Activated CD4-positive, alpha-beta T cell treated with anti-CD3 and anti-CD28 coated beads, Interleukin-2, amount 50 U/mL, for 24 hours (primary cell): ENCODE results near the gene ACCSL.

Experiments
- DNase-seq, 2 donors: peaks; one replicate each; pipeline ENCODE4 v3.0.0-alpha.2; 2020; ENCODE audit warnings: low read depth in 1 of 2, low spot score in 1 of 2

Gene ACCSL

DNA sequence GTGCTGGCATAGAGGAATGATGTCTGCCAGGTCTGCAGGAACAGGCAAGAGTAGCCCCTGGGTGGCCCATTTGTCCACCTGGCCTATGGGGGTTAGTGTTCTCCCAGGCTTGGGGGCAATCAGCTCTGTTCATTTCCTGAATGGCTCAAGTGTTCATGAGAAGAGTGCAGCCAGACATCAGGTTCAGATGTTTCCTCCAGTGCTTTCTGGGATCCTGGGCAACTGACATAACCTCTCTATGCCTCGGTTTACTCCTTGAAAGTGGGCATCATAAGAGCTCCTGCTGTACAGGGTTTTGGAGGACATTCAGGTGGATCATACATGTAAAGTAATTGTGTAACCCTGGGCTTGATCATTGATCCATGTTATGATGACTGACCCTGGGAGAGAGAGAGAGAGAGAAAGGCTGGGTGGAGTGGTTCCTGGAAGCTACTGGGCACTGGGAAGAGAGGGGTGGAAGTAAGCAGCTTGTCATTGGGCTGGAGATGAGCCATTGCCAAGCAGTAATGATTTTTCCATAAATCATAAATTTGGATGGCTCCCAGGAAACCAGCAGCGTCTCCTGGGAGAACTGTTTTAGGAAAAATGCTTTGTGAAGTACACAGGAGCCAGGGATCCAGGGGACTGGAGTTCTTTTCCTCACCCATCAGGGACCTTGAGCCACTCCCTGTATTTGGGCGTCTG is 30.2 kb upstream of the ACCSL start:
- DNase-seq, result no peak

DNA sequence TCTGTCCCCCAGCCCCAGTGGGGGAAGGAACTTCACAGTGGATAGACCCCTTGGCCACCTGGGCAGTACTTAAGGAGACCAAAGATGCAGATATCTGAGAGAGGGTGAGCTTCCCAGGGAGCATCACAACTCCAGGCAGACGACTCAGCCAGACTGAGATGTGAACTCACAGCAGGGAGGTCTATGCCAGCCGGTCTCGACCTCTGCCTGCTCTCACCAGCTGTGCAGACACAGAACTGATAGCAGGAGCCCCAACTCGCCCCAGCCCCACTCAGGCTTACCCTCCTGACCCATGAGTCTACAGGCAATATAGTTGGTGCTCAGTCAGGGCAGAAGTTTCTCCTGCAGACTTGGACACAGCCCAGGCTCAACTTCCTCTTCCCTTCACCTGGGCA is 29.7 kb upstream of the ACCSL start:
- DNase-seq, result no peak

DNA sequence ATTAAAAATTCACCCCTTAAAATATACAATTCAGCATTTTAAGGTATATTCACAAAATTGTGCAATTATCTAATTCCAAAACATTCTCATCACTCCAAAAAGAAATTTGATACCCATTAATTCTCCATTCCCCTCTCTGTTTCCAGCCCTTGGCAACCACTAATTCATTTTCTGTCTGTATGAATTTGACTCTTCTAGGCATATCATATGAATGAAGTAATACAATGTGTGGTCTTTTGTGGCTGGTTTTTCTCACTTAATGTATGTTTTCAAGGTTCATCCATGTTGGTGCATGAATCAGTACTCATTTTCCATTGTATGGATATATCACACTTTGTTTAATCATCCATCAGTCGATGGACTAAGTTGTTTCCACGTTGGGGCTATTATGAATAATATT is 29.0 kb upstream of the ACCSL start:
- no peak for DNase-seq

DNA sequence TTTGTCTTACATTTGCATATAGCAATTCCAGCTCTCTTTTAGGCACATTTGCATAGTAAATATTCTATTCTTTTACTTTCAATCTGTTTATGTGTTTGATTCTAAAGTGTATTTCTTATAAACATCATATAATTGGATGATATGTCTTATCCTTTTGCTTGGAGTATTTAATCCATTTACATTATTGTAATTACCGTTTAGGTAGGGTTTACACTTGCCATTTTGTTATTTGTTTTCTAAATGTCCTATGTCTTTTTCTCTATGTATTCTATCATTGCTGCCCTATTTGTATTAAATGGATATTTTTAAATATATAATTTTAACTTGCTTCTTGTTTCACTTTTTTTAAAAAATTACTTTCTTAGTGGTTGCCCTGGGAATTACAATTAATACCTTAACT is 22.8 kb upstream of the ACCSL start:
- DNase-seq, result no peak

GRCh38 chr11:44025727-44026126 is 22.1 kb upstream of the ACCSL start:
- DNase-seq, result no peak

GRCh38 chr11:44028401-44028800 is 19.4 kb upstream of the ACCSL start:
- no peak for DNase-seq

DNA sequence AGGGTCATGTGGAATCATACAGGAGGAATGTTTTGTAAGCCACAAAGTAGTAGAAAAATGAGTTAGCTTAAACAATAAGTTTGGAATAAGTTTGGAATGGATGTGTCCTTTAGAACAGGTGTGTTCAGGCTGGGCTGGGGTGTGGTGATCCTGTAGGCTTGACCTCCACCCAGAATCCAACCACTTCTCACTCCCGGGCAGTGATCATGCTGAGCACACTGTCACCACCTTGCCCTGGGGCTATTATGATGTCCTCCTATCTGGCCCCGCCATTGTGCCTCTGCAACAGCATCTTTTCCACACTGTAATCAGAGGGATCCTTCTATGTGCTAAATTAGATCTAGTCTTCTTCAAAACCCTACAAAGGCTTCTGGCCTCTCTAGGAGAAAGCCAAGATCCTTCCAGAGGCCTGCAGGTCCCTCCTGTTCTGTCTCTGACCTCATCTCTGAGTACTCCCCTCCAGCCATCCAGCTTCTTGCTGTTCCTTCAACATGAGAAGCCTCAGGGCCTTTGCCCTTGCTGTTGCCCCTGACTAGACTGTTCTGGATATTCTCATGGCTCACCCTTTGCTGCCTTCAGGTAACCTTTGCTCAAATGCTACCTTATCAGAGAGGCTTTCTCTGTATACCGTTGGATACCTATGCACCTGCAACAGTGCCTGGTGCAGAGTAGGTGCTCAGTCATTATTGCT is 18.8 kb upstream of the ACCSL start:
- DNase-seq, result no peak

- no peak for DNase-seq
Measured at GRCh38 chr11:44029507-44029845, 18.3 kb upstream of the ACCSL start.

DNA sequence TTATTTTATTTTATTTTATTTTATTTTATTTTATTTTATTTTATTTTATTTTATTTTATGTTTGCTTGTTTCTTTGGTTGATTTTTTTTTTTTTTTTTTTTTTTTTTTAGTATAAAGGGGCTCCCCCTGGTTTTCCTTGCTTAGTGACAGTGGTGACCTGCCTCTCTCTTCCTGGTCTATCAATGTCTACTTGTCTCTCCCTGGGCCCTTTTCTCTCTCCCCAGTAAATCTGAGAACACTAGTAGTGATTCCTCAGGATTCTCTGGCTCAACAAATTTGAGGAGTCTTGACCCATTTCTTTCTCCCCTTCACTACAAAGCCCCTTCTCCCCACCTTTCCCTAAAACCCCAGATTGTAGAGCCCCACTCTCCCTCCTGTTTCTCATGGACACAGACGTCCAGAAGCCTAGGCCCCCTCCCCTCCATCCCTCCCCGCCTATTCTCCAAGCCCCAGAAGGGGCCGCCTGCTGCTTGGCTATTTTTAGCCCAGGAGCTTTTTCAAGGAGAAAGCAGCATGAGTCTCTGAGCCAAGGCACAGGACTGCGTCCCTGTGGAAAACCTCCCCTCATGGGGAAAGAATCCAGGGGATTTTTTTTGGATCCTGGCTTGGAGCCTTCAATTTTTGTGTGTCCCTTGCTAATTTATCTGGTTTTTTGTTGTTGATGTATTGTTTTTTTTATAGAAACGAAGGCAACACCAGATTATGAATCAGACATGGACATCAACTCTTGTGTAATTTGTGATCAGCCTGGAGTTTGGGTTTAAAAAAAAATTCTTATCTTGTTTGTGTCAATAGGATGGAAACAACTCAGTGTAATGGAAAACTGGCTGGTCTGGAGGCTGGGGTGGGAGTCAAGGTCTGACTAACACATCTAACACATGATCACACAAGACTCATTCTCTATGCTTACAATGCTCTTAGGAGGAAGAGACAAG is 17.5 kb upstream of the ACCSL start:
- no peak for DNase-seq

DNA sequence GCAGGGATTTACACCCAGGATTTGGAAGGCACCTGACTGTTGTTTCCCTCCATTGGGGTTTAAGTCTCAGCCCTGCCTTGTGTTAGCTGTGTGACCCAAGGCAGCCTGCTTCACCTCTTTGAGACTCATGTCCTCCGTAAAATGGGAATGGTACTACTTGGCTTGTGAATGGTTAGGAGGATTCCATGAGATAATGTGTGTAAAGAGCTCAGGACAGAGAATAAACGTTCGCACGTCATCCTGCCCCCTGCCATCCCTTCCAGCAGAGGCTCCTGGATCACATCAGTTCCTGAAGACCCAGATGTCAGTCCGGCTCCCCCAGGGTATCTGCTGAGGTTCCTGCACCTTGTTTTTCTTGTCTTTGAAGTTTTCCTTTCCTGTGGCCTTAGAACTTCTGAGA is 16.8 kb upstream of the ACCSL start:
- DNase-seq, result no peak

GRCh38 chr11:44031549-44031948 is 16.2 kb upstream of the ACCSL start:
- no peak for DNase-seq

DNA sequence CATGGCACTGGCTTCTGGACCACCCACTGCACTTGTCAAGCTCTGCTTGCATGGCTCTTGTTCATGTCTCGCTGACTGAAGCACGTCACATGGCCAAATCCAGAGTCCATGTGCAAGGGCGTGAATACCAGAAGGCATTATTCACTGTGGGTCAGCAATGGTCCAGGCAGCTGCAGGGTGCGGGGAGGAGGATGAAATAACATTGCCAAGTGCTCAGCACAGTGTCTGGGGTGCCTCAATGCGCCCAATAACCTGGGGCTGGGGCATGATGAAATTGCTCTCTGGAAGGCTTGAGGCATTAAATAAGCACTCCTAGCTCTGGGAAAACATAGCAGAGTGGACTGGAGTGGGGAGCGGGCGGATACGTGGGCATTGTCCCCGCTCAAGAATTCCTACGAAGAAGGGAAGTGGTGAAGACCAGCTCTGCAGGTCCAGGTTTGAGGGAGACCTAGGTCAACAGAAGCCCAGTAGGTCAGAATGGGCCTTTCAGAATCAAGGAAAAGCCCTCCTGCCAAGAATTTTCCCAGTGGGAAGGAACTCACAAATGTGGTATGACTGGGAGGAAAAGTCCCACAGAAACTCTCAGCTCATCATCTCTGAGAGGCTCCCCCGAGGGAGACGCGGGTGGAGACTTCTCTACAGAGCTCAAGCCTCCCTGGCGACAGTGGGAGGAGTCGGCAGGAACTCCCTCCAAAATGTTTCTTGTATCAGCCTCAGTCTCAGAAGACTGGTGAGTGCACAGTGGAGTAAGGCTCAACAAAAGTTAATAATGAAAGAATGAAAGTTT is 15.3 kb upstream of the ACCSL start:
- no peak for DNase-seq

DNA sequence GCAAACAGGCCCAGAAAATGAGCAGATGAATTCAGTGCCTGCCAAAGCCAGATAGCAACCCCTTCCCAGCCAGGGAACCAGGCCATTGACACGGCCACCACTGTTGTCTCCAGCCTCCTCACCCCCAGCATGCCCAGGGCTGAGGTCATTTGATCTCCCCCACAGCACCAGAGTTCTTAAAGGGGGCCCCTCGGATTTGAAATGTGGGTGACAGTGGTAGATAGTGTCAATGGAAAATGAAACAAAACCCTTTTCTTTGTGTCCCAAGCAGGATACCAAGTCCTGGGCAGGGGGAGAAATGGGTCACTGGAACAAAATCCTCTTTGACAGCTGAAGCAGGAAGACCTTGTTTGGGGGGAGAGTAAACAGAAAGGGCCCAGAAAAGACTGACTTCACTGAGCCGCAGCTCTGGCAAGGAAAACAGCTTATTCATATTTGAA is 14.3 kb upstream of the ACCSL start:
- DNase-seq, result no peak

GRCh38 chr11:44033856-44034255 is 13.9 kb upstream of the ACCSL start:
- no peak for DNase-seq

GRCh38 chr11:44034639-44035038 is 13.1 kb upstream of the ACCSL start:
- DNase-seq, result no peak

DNA sequence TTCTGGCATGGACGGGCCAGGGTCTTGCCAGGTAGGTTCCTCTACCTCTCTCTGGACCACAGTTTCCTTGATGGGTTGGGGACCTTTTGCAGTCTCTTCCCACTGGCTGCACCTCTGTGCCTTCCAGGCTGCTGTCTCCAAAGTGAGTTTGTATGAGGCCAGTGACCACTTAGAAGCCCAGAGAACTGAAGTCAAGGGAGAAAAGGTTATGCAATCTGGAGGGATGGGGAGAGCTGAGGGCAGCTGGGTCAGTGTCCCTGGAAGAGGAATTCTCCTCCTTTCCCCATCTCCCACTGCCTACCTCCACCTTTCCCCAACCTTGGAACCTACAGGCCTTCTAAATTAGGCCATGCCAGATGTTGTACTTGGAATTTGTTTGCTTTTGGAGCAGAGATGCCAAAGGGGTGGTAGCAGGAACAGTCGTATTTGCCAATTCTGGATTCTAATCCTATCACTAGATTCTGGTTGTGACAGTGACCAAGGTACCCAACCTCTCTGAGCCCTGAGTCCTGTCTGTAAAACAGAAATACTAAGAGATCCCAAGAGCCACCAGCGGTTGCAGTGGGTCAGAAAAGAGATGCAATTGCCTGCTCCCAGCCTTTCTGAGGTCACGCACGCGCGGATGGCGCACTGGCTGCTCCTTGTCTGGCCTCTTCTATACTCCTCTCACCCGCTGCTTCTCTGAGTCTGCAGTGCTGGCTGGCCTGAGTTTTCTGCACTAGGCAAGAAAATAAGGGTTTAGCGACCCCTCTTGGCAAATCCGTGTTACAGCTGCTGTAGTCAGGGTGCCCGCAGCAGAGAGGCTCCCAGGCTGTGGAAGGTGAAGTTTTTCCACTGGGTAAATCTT is 10.7 kb upstream of the ACCSL start:
- peak in 1 of 2 donors; percentile 4 for DNase-seq

DNA sequence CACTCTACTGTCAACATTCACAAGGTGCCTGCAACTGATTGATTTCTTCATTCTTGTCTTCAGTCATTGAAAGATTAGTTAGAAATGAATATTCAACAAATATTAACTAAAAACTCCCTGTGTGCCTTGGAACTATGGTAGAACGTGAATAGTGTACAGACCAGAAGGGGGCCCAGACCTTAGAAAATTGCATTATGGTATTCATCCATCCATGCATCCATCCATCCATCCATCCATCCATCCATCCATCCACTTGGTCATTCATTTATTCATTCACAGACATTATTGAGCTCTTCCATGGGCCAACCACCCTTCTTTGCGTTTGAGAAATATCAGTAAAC is 10.2 kb upstream of the ACCSL start:
- DNase-seq, result no peak

DNA sequence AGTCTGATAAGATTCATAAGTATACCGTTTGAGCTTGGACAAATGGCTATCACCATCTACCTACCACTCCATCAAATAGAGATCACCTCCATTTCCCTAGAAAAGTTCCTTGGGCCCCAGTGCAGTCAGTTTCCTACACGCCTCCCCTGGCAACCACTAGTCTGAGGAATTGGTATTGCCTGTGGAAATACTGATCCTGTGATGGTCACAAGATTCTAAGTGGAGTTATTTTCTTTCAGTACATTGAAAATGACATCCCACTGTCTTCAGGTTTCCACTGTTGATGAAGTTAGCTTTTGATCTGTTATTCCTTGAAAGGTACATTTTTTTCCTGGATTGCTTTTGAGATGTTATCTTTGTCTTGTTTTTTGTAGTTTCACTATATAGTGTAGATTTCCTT is 4.6 kb upstream of the ACCSL start:
- DNase-seq, result no peak

DNA sequence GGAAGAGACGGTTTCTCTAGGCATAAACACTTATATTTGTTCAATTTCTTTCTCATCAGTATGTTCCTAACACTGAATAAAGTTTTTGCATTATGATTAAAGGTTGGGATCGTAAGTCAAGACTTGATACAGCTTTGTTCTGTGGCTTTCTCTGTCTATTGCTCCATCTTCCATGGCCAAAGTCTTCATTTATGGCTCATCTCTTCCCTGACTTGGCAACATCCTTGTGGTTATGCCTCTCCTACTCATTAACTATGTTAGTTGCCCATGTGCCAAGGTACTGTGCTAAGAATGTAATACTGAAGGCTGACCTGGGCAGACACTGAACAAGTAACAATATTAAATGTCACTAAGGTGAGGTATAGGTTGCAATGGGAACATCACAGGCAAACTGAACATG is 1.6 kb upstream of the ACCSL start:
- DNase-seq, result no peak

DNA sequence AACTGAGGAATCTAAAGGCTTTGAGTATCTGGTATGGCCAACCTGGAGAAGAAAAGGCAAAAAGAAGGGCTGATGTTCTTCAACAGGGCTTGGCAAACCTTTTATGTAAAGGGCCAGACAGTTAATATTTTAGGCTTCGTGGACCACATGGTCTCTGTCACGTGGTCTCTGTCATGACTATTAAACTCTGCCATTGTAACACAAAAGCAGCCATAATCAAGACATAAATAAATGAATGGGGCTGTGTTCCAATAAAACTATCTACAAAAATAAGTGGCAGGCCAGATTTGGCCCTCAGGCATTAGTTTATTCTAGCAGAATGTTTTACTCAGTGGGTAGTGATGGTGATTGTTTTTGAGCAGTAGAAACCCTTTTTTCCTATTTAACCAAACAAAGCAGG is 483 bp upstream of the ACCSL start:
- DNase-seq, result no peak

GRCh38 chr11:44049832-44050231 is 2.1 kb downstream of the ACCSL start:
- DNase-seq, result no peak
